Panc1 (cell line): ENCODE results near the gene DUSP10. TPM values are rescaled to one million over a fixed set of nuclear protein-coding genes. Genes with fewer than 3 reads are reported as not detected.

Source experiments
- ATAC-seq: fragments of 200-7000 bp; cut with Tn5 transposase; 2 replicates; pipeline ENCODE4 v1.9.1; 2020; ENCODE audit warnings: mild to moderate bottlenecking, moderate library complexity
- BruUV-seq: library from RNA; stranded (reverse); fragments of 400-500 nt; replicated peaks from 2 replicates; lab custom pipeline; 2021; lab: Mats Ljungman, UMichigan
- CTCF ChIA-PET: fragments of 300-600 bp; sonication (Branson Sonifier 250); formaldehyde crosslinking; loops from one replicate; lab custom pipeline; 2022; ENCODE audit warnings: antibody characterized with exemption; lab: Charles Lee
- POLR2A ChIA-PET: fragments of 300-600 bp; sonication (Branson Sonifier 250); formaldehyde crosslinking; loops from one replicate; lab custom pipeline; 2022; ENCODE audit warnings: antibody characterized with exemption; lab: Charles Lee
- DNase-seq: peaks from one replicate; pipeline ENCODE4 v3.0.0-alpha.2; 2010; ENCODE audit warnings: low read depth, low spot score
- H3K27ac ChIP-seq: 2 replicates; pipeline ENCODE4 v1.5.1; 2011; ENCODE audit warnings: mild to moderate bottlenecking, low read length, inconsistent platforms
- H3K27me3 ChIP-seq: fragments of 200-500 bp; sonication (Bioruptor generic); 2 replicates; pipeline ENCODE4 v1.6.0; 2014; ENCODE audit warnings: low read length, inconsistent platforms; ENCODE audit not compliant: control insufficient read depth, insufficient read depth
- H3K36me3 ChIP-seq: fragments of 200-500 bp; sonication (Bioruptor generic); 2 replicates; pipeline ENCODE4 v1.5.1; 2014; ENCODE audit warnings: inconsistent platforms, mild to moderate bottlenecking, low read length, moderate library complexity; ENCODE audit not compliant: control insufficient read depth, insufficient read depth
- H3K4me1 ChIP-seq: 2 replicates; pipeline ENCODE4 v1.5.1; 2011; ENCODE audit warnings: inconsistent platforms, mild to moderate bottlenecking, low read length, moderate library complexity; ENCODE audit not compliant: control insufficient read depth, insufficient read depth
- H3K4me3 ChIP-seq, 2 experiments: 2 replicates each; pipeline ENCODE4 v1.5.1; 2011 to 2012; ENCODE audit warnings: low read depth in 2 of 2, low read length in 2 of 2, mild to moderate bottlenecking in 2 of 2, inconsistent platforms in 1 of 2, moderate library complexity in 1 of 2
- H3K9me3 ChIP-seq: fragments of 200-500 bp; sonication (Bioruptor generic); 2 replicates; pipeline ENCODE4 v1.5.1; 2014; ENCODE audit warnings: low read depth, mild to moderate bottlenecking, inconsistent platforms, low read length, moderate library complexity; ENCODE audit not compliant: control insufficient read depth, insufficient read depth
- POLR2AphosphoS5 ChIP-seq: IDR thresholded peaks from 2 replicates; pipeline ENCODE4 v1.6.1; 2012; ENCODE audit warnings: mild to moderate bottlenecking, low read depth, low read length, moderate library complexity
- SIN3A ChIP-seq: IDR thresholded peaks from 2 replicates; pipeline ENCODE4 v1.6.1; 2012; ENCODE audit warnings: low read depth, mild to moderate bottlenecking, low read length, moderate library complexity, borderline replicate concordance; ENCODE audit not compliant: insufficient read depth
- TCF7L2 ChIP-seq: IDR thresholded peaks from 2 replicates; pipeline ENCODE4 v1.6.1; 2011; ENCODE audit warnings: mild to moderate bottlenecking, low read depth, low read length, inconsistent platforms
- in situ Hi-C: cut with HindIII; loops from 2 replicates; pipeline ENCODE4 v1.10.0; 2016; ENCODE audit warnings: low sequenced_read_pairs, low pct_unique_long_range_greater_than_20kb
- intact Hi-C: fragments of 100-400 bp; cut with micrococcal nuclease; formaldehyde crosslinking; loops from one replicate; pipeline ENCODE4 v1.10.0; 2022; ENCODE audit not compliant: unreplicated experiment
- total RNA-seq: library from RNA; stranded (reverse); gene quantifications from one replicate; pipeline ENCODE4 v1.2.1, GENCODE V29; 2021; ENCODE audit not compliant: unreplicated experiment
- TF ChIP-seq, protein P1 (sequence below): fragments of 450-650 bp; IDR thresholded peaks from 2 replicates; pipeline ENCODE4 v1.5.1; 2017; ENCODE audit warnings: mild to moderate bottlenecking
- TF ChIP-seq, protein P2 (sequence below), 2 experiments: IDR thresholded peaks; 2 replicates each; pipeline ENCODE4 v1.6.1; 2011 to 2012; ENCODE audit warnings: low read depth in 2 of 2, control low read depth in 1 of 2, low read length in 1 of 2, mild to moderate bottlenecking in 1 of 2, moderate library complexity in 1 of 2; ENCODE audit not compliant: insufficient read depth in 1 of 2

The DUSP10 gene
- total RNA-seq, 1 experiment from 2014 or later, result 1.4 TPM

DNA sequence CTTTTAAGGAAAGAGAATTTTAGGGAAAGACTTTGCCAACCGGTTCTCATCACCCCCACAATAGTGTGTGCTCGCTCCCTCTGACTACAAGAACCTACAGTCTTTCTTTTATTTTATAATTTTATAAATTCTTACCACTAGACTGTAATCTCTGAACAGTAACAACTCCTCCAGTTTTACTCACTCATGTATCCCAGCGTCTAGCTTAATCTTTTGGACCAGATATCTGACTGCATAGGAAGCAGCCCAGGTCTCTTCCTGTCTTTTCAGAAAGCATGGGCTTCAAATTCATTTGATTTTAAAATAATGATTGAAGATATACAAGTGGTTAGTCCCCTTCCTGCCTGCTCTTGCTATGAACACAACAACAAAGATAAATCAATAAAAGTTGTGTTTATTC, 19.0 kb upstream of the DUSP10 start:
- ATAC-seq, result no peak
- ChIA-PET CTCF (no interaction called here), POLR2A (no interaction called here)
- BruUV-seq, result no TSS peak
- TF ChIP-seq POLR2AphosphoS5, result no peak
- TF ChIP-seq, protein P1, sequence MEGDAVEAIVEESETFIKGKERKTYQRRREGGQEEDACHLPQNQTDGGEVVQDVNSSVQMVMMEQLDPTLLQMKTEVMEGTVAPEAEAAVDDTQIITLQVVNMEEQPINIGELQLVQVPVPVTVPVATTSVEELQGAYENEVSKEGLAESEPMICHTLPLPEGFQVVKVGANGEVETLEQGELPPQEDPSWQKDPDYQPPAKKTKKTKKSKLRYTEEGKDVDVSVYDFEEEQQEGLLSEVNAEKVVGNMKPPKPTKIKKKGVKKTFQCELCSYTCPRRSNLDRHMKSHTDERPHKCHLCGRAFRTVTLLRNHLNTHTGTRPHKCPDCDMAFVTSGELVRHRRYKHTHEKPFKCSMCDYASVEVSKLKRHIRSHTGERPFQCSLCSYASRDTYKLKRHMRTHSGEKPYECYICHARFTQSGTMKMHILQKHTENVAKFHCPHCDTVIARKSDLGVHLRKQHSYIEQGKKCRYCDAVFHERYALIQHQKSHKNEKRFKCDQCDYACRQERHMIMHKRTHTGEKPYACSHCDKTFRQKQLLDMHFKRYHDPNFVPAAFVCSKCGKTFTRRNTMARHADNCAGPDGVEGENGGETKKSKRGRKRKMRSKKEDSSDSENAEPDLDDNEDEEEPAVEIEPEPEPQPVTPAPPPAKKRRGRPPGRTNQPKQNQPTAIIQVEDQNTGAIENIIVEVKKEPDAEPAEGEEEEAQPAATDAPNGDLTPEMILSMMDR, result no peak
- TF ChIP-seq, protein P2, sequence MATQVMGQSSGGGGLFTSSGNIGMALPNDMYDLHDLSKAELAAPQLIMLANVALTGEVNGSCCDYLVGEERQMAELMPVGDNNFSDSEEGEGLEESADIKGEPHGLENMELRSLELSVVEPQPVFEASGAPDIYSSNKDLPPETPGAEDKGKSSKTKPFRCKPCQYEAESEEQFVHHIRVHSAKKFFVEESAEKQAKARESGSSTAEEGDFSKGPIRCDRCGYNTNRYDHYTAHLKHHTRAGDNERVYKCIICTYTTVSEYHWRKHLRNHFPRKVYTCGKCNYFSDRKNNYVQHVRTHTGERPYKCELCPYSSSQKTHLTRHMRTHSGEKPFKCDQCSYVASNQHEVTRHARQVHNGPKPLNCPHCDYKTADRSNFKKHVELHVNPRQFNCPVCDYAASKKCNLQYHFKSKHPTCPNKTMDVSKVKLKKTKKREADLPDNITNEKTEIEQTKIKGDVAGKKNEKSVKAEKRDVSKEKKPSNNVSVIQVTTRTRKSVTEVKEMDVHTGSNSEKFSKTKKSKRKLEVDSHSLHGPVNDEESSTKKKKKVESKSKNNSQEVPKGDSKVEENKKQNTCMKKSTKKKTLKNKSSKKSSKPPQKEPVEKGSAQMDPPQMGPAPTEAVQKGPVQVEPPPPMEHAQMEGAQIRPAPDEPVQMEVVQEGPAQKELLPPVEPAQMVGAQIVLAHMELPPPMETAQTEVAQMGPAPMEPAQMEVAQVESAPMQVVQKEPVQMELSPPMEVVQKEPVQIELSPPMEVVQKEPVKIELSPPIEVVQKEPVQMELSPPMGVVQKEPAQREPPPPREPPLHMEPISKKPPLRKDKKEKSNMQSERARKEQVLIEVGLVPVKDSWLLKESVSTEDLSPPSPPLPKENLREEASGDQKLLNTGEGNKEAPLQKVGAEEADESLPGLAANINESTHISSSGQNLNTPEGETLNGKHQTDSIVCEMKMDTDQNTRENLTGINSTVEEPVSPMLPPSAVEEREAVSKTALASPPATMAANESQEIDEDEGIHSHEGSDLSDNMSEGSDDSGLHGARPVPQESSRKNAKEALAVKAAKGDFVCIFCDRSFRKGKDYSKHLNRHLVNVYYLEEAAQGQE (IDR thresholded peaks at IDR 0.05; ENCODE audit: insufficient read depth in 1 of 2, low read depth in 2 of 2, low read length in 1 of 2), result no peak
- TF ChIP-seq TCF7L2, result no peak
- TF ChIP-seq SIN3A, result no peak
- Histone ChIP-seq H3K9me3 (no peaks in the 10 kb centered on the region), H3K36me3 (no peaks in the 10 kb centered on the region), H3K27ac (no peak overlapping the region), H3K4me1 (no peaks in the 10 kb centered on the region), H3K4me3 (no peak overlapping the region), H3K27me3 (no peaks in the 10 kb centered on the region)
- intact Hi-C loops (no loop called here), in situ Hi-C loops (no loop called here)
- DNase-seq, result no peak

DNA sequence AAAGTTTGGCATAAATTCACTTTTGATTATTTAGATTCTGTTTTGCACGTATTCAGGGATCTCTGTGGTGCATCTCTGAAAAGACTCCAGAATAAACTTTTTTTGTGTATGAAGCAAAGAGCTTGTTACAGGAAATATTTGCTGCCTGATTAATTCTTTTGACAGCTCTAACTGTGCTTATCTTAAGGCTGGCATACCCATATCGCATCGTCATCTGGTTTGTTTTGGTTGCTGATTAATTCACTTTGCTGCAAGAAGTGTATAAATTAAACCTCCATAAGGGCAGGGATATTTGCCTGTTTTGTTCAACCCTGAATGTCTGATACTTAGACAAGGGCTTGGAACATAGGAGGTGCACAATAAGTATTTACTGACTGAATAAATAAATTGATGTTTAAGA, 17.5 kb upstream of the DUSP10 start:
- Histone ChIP-seq H3K27ac (no peak overlapping the region), H3K9me3 (no peaks in the 10 kb centered on the region), H3K4me3 (no peak overlapping the region), H3K27me3 (no peaks in the 10 kb centered on the region), H3K36me3 (no peaks in the 10 kb centered on the region), H3K4me1 (no peaks in the 10 kb centered on the region)
- in situ Hi-C loops (no loop called here), intact Hi-C loops (no loop called here)
- BruUV-seq, result no TSS peak
- ATAC-seq (no peak), DNase-seq (no peak)
- TF ChIP-seq, protein P1, result no peak
- TF ChIP-seq SIN3A (no peak), TCF7L2 (no peak), POLR2AphosphoS5 (no peak)
- TF ChIP-seq, protein P2 (IDR thresholded peaks at IDR 0.05; ENCODE audit: insufficient read depth in 1 of 2, low read depth in 2 of 2, low read length in 1 of 2), result no peak
- ChIA-PET CTCF (no interaction called here), POLR2A (no interaction called here)
